Erythroblast (primary cell): ENCODE results near the gene GABRG3.

ENCODE experiments used
- GATA1 ChIP-seq: IDR thresholded peaks from 2 replicates; pipeline ENCODE4 v1.6.1; 2011; ENCODE audit warnings: low read depth, mild to moderate bottlenecking, control low read depth, low read length, moderate library complexity
- POLR2A ChIP-seq: IDR thresholded peaks from 2 replicates; pipeline ENCODE4 v1.6.1; 2011; ENCODE audit warnings: mild to moderate bottlenecking, low read length

GRCh38 chr15:27043770-27044169, 72.8 kb downstream of the GABRG3 start:
- TF ChIP-seq POLR2A (no peak), GATA1 (no peak)
